H1 (cell line): ENCODE results near the gene XYLB. TPM values are rescaled to one million over a fixed set of nuclear protein-coding genes. Genes with fewer than 3 reads are reported as not detected.
A peak's percentile ranks its signal among the peaks of the same experiment; 100 is the strongest.

Experiments
- ASH2L ChIP-seq: fragments of 200-600, 300-600 bp; sonication (generic); IDR thresholded peaks from one replicate; pipeline ENCODE4 v1.7.1; 2017; ENCODE audit warnings: low read length
- CEBPB ChIP-seq: IDR thresholded peaks from 2 replicates; pipeline ENCODE4 v1.6.1; 2012; ENCODE audit warnings: low read depth, low read length
- CTBP2 ChIP-seq: IDR thresholded peaks from 2 replicates; pipeline ENCODE4 v1.7.0; 2011; ENCODE audit warnings: borderline replicate concordance, mild to moderate bottlenecking, moderate library complexity, mixed read lengths, low read length; ENCODE audit not compliant: insufficient read depth, insufficient read length
- CTCF ChIP-seq, 3 experiments: IDR thresholded peaks; 1 replicate in 2 of 3; 2 replicates in 1 of 3; pipeline versions ENCODE4 v1.5.1 to v1.6.1; 2011; ENCODE audit warnings: low read length in 3 of 3, mild to moderate bottlenecking in 3 of 3, inconsistent platforms in 2 of 3, low read depth in 1 of 3, moderate library complexity in 1 of 3; ENCODE audit not compliant: insufficient read depth in 1 of 3; ENCODE audit errors: control extremely low read depth in 1 of 3
- EGR1 ChIP-seq: IDR thresholded peaks from 2 replicates; pipeline ENCODE4 v1.6.1; 2011; ENCODE audit warnings: low read depth, low read length, borderline replicate concordance
- FOSL1 ChIP-seq: IDR thresholded peaks from 2 replicates; pipeline ENCODE4 v1.6.1; 2011; ENCODE audit warnings: mild to moderate bottlenecking, low read depth, low read length, moderate library complexity; ENCODE audit not compliant: insufficient read depth
- HDAC2 ChIP-seq, 2 experiments: fragments of 300-600 bp in 1 of 2; sonication (generic) in 1 of 2; IDR thresholded peaks; 2 replicates each; pipeline ENCODE4 v1.6.1; 2011 to 2012; ENCODE audit warnings: low read depth in 2 of 2, low read length in 2 of 2, mild to moderate bottlenecking in 2 of 2, moderate library complexity in 2 of 2, borderline replicate concordance in 1 of 2, inconsistent platforms in 1 of 2
- JUN ChIP-seq: IDR thresholded peaks from 2 replicates; pipeline ENCODE4 v1.6.1; 2011; ENCODE audit warnings: low read depth, mild to moderate bottlenecking, improper control_type of control experiment, low read length
- KDM4A ChIP-seq: IDR thresholded peaks from one replicate; pipeline ENCODE4 v1.7.1; 2012; ENCODE audit warnings: low read depth, mild to moderate bottlenecking, moderate library complexity, low read length, inconsistent platforms; ENCODE audit not compliant: severe bottlenecking
- POLR2AphosphoS5 ChIP-seq: IDR thresholded peaks from 2 replicates; pipeline ENCODE4 v1.6.1; 2011; ENCODE audit warnings: low read depth, low read length
- RNF2 ChIP-seq: fragments of 200-900, 300-1000 bp; sonication (generic); IDR thresholded peaks from 2 replicates; pipeline ENCODE4 v1.7.1; 2016; ENCODE audit warnings: borderline replicate concordance, low read depth, mild to moderate bottlenecking, antibody characterized with exemption, low read length; ENCODE audit not compliant: poor library complexity, severe bottlenecking; ENCODE audit errors: missing control alignments
- RXRA ChIP-seq: IDR thresholded peaks from 2 replicates; pipeline ENCODE4 v1.6.1; 2011; ENCODE audit warnings: low read depth, mild to moderate bottlenecking, low read length, moderate library complexity; ENCODE audit not compliant: insufficient read depth
- SAP30 ChIP-seq: fragments of 300-600 bp; sonication (generic); IDR thresholded peaks from 2 replicates; pipeline ENCODE4 v1.7.1; 2012; ENCODE audit warnings: low read length, moderate library complexity, mild to moderate bottlenecking, inconsistent platforms; ENCODE audit not compliant: insufficient read depth, insufficient replicate concordance
- SIN3A ChIP-seq, 2 experiments: IDR thresholded peaks in 1 of 2; conservative IDR thresholded peaks in 1 of 2; 2 replicates each; pipeline ENCODE4 v1.6.1; 2011 to 2012; ENCODE audit warnings: low read length in 2 of 2, improper control_type of control experiment in 1 of 2, low read depth in 1 of 2, mild to moderate bottlenecking in 1 of 2
- SIX5 ChIP-seq: IDR thresholded peaks from 2 replicates; pipeline ENCODE4 v1.6.1; 2011; ENCODE audit warnings: mild to moderate bottlenecking, low read depth, low read length
- SP1 ChIP-seq: IDR thresholded peaks from 2 replicates; pipeline ENCODE4 v1.6.1; 2011; ENCODE audit warnings: low read depth, low read length
- SP2 ChIP-seq: IDR thresholded peaks from 2 replicates; pipeline ENCODE4 v1.6.1; 2012; ENCODE audit warnings: mild to moderate bottlenecking, low read length, inconsistent platforms
- SP4 ChIP-seq: IDR thresholded peaks from 2 replicates; pipeline ENCODE4 v1.6.1; 2012; ENCODE audit warnings: low read length, inconsistent platforms
- TAF1 ChIP-seq: IDR thresholded peaks from 2 replicates; pipeline ENCODE4 v1.6.1; 2011; ENCODE audit warnings: mild to moderate bottlenecking, low read depth, low read length
- TAF7 ChIP-seq: optimal IDR thresholded peaks from 2 replicates; pipeline ENCODE3; 2011; ENCODE audit warnings: low read depth, mild to moderate bottlenecking, inconsistent platforms, low read length, moderate library complexity, borderline replicate concordance
- polyA plus RNA-seq, 7 experiments: library from polyadenylated mRNA; depleted of rRNA in 3 of 7; stranded (reverse) in 5 of 7; unstranded in 2 of 7; fragments of >200 nt in 5 of 7; fragments of 200-250 nt in 2 of 7; gene quantifications; 1 replicate in 5 of 7; 2 replicates in 1 of 7; 4 replicates in 1 of 7; pipeline versions ENCODE4 v1.2.1 to v1.2.3, GENCODE V29; 2011 to 2013; ENCODE audit warnings: missing spikeins in 2 of 7, mixed read lengths in 2 of 7
- total RNA-seq: library from RNA; stranded (reverse); fragmentation: NEBNext Ultra II Directional; extraction: Animal tissue kit (Norgen Biotek cat#: 25700); gene quantifications from 2 replicates; pipeline ENCODE4 v1.2.1, GENCODE V29; 2021

The XYLB gene
- total and polyA plus RNA-seq, 2 of the 8 experiments (the other 6 are each of a cell fraction or from before 2014, with no cell fraction given) = 1.7 to 5.5 TPM

GRCh38 chr3:38453075-38453912, 106.7 kb downstream of the XYLB start, which contains the start of gene ACVR2B (continued):
- TF ChIP-seq SIN3A (conservative IDR thresholded peaks at IDR 0.05 in 1 of 2, IDR thresholded peaks at IDR 0.05 in 1 of 2; ENCODE audit: low read depth in 1 of 2, low read length in 2 of 2) (peak; percentile 60 to 66; a peak in 3 of 4 replicates), ASH2L (peak; percentile 80), CEBPB (0 out of 2 replicates have a peak, but pooled peaks have one; percentile 21), RNF2 (no peak), SP4 (0 out of 2 replicates have a peak, but pooled peaks have one; percentile 60), EGR1 (no peak), POLR2AphosphoS5 (0 out of 2 replicates have a peak, but pooled peaks have one; percentile 78), SP2 (no peak), SAP30 (peak; percentile 98), CTBP2 (no peak), SIX5 (no peak), RXRA (no peak), TAF7 (no peak), JUN (no peak), CTCF (IDR thresholded peaks at IDR 0.05; ENCODE audit: control extremely low read depth in 1 of 3, insufficient read depth in 1 of 3, low read depth in 1 of 3, low read length in 3 of 3) (peak in 1 of 3 experiments; percentile 11; a peak in 1 of 4 replicates), KDM4A (peak; percentile 37), HDAC2 (IDR thresholded peaks at IDR 0.05; ENCODE audit: borderline replicate concordance in 1 of 2, low read depth in 2 of 2, low read length in 2 of 2) (peak; percentile 12 to 78; a peak in 2 of 4 replicates), TAF1 (peak; percentile 58; the same call in 1 of the 2 replicates), FOSL1 (no peak), SP1 (peak; percentile 41; the same call in 1 of the 2 replicates)
